Epidermal melanocyte (primary cell): Measurements from ENCODE around the gene BEST2.
"Not testable (repeated sequence)": the region's sequence is repeated elsewhere in the genome, so short reads cannot be mapped to it uniquely, and the experiment has no call there.

ENCODE experiments used
- DNase-seq: peaks from one replicate; pipeline ENCODE4 v3.0.0; 2011; ENCODE audit warnings: low spot score; ENCODE audit not compliant: insufficient read length

Gene BEST2

GRCh38 chr19:12786952-12787351 lies 35.4 kb downstream of the BEST2 start:
- no peak for DNase-seq

- DNase-seq: no peak
These were observed 35.9 kb downstream of the BEST2 start for GRCh38 chr19:12787458-12787857.

GRCh38 chr19:12788042-12788681 lies 36.6 kb downstream of the BEST2 start:
- no peak for DNase-seq

GRCh38 chr19:12788682-12789097 lies 37.1 kb downstream of the BEST2 start:
- DNase-seq: no peak

GRCh38 chr19:12789098-12789903 lies 37.7 kb downstream of the BEST2 start:
- no peak for DNase-seq

- peak; percentile 98 for DNase-seq
These were observed 38.5 kb downstream of the BEST2 start for GRCh38 chr19:12789904-12790619.

GRCh38 chr19:12790628-12791344 lies 39.2 kb downstream of the BEST2 start:
- DNase-seq: no peak

- peak; percentile 97 for DNase-seq
These were observed 39.9 kb downstream of the BEST2 start, which contains the start of gene JUNB for GRCh38 chr19:12791345-12792050. Gene JUNB, plus strand, starts transcription at chr19:12791486. Its CDS starts 286 bp downstream, at chr19:12791772.

- no peak for DNase-seq
These were observed 40.7 kb downstream of the BEST2 start for GRCh38 chr19:12792051-12792852.

- no peak for DNase-seq
These were observed 41.3 kb downstream of the BEST2 start for GRCh38 chr19:12792853-12793289.

GRCh38 chr19:12793290-12794195 lies 42.0 kb downstream of the BEST2 start:
- peak; percentile 97 for DNase-seq

- no peak for DNase-seq
These were observed 42.8 kb downstream of the BEST2 start for GRCh38 chr19:12794196-12794941.

- DNase-seq: no peak
These were observed 43.4 kb downstream of the BEST2 start for GRCh38 chr19:12794971-12795381.

GRCh38 chr19:12796146-12797071 lies 44.8 kb downstream of the BEST2 start:
- no peak for DNase-seq

GRCh38 chr19:12797141-12797587 lies 45.6 kb downstream of the BEST2 start:
- DNase-seq: no peak

- not testable (repeated sequence) for DNase-seq
These were observed 46.0 kb downstream of the BEST2 start for GRCh38 chr19:12797607-12798006.
